HEK293 (cell line): ENCODE data around the gene POT1.
"Not testable (repeated sequence)": the region's sequence is repeated elsewhere in the genome, so short reads cannot be mapped to it uniquely, and the experiment has no call there.

Experiments
- FEZF1 ChIP-seq: fragments of 450-650 bp; formaldehyde crosslinking; IDR thresholded peaks from 2 replicates; pipeline ENCODE4 v1.5.1; 2016; ENCODE audit warnings: missing biosample characterization, missing genetic modification characterization
- REST ChIP-seq: fragments of 450-650 bp; formaldehyde crosslinking; IDR thresholded peaks from 2 replicates; pipeline ENCODE4 v1.5.1; 2016; ENCODE audit warnings: missing biosample characterization, missing genetic modification characterization
- TCF7L2 ChIP-seq: IDR thresholded peaks from 2 replicates; pipeline ENCODE4 v1.6.1; 2011; ENCODE audit warnings: low read depth, mild to moderate bottlenecking, inconsistent platforms, low read length, moderate library complexity, borderline replicate concordance

DNA sequence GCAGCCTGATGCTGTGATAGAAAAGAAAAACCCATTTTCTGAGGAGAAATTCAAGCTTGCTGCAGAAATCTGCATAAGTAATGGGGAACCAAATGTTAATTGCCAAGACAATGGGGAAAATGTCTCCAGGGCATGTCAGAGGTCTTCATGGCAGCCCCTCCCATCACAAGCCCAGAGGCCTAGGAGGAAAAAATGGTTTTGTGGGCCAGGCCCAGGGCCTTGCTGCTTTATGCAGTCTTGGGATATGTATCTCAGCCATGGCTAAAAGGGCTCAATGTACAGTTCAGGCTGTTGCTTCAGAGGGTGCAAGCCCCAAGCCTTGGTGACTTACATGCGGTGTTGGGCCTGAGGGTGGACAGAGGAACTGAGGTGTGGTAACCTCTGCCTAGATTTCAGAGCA, 28.3 kb upstream of the POT1 start:
- TF ChIP-seq FEZF1 (tag by site-specific recombination); TCF7L2; REST (tag by site-specific recombination): not testable (repeated sequence)
